Endothelial cell of umbilical vein (primary cell): Measurements from ENCODE around the gene TMEM92.

Experiments
- CTCF ChIP-seq, 2 donors: IDR thresholded peaks; 1 replicate in 1 of 2; 2 replicates in 1 of 2; pipeline ENCODE4 v1.5.1; 2011; ENCODE audit warnings: low read length in 2 of 2, mild to moderate bottlenecking in 2 of 2, moderate library complexity in 2 of 2, control low read depth in 1 of 2, inconsistent platforms in 1 of 2, low read depth in 1 of 2; ENCODE audit not compliant: insufficient read depth in 1 of 2; ENCODE audit errors: extremely low read depth in 1 of 2
- MAX ChIP-seq: IDR thresholded peaks from 2 replicates; pipeline ENCODE4 v1.6.1; 2011; ENCODE audit not compliant: insufficient read depth, insufficient read length
- POLR2A ChIP-seq: IDR thresholded peaks from 2 replicates; pipeline ENCODE4 v1.6.1; 2012; ENCODE audit warnings: low read depth, mild to moderate bottlenecking, control low read depth, low read length

- TF ChIP-seq MAX (no peak), CTCF (IDR thresholded peaks at IDR 0.05; ENCODE audit: extremely low read depth in 1 of 2, insufficient read depth in 1 of 2, low read depth in 1 of 2, low read length in 2 of 2) (no peak), POLR2A (no peak)
These were observed 2.5 kb downstream of the TMEM92 start for GRCh38 chr17:50276588-50277356.
